Heart right ventricle (tissue), 16 donors: Measurements from ENCODE around the gene PDXK. TPM values are rescaled to one million over a fixed set of nuclear protein-coding genes. Genes with fewer than 3 reads are reported as not detected.

Source experiments
- ATAC-seq, 8 donors: fragments of 200-7000 bp; cut with Tn5 transposase; one replicate each; pipeline ENCODE4 v1.9.1; 2020; ENCODE audit warnings: mild to moderate bottlenecking in 8 of 8, moderate library complexity in 8 of 8, moderate number of reproducible peaks in 1 of 8
- DNase-seq, 2 donors: peaks; one replicate each; pipeline ENCODE4 v3.0.0-alpha.2; 2020
- H3K27ac ChIP-seq, 10 donors: fragments of 200-600 bp; sonication (generic) in 2 of 10; one replicate each; pipeline versions ENCODE4 v1.5.0 to v1.8.0; 2020 to 2022; ENCODE audit warnings: mild to moderate bottlenecking in 3 of 10
- H3K27me3 ChIP-seq, 7 donors: fragments of 200-600 bp; one replicate each; pipeline ENCODE4 v1.8.0; 2021 to 2022; ENCODE audit warnings: mild to moderate bottlenecking in 2 of 7
- H3K36me3 ChIP-seq, 9 donors: fragments of 200-600 bp; sonication (generic) in 1 of 9; one replicate each; pipeline versions ENCODE4 v1.5.0 to v1.8.0; 2020 to 2022; ENCODE audit warnings: mild to moderate bottlenecking in 2 of 9
- H3K4me1 ChIP-seq, 9 donors: fragments of 200-600 bp; sonication (generic) in 1 of 9; one replicate each; pipeline versions ENCODE4 v1.5.0 to v1.8.0; 2020 to 2022; ENCODE audit warnings: mild to moderate bottlenecking in 4 of 9
- H3K4me3 ChIP-seq, 10 donors: fragments of 200-600 bp; sonication (generic) in 2 of 10; one replicate each; pipeline versions ENCODE4 v1.5.0 to v1.8.0; 2020 to 2022; ENCODE audit warnings: mild to moderate bottlenecking in 7 of 10, moderate library complexity in 2 of 10
- H3K9me3 ChIP-seq, 11 donors: fragments of 200-600 bp in 10 of 11; sonication (generic) in 2 of 11; one replicate each; pipeline versions ENCODE4 v1.5.0 to v1.8.0; 2013 to 2022; ENCODE audit warnings: mild to moderate bottlenecking in 2 of 11, control low read depth in 1 of 11, moderate library complexity in 1 of 11
- CTCF ChIP-seq, 9 donors: fragments of 200-600 bp; sonication (generic) in 2 of 9; IDR thresholded peaks; one replicate each; pipeline versions ENCODE4 v1.5.0 to v1.8.0; 2021 to 2022; ENCODE audit warnings: antibody characterized with exemption in 9 of 9, mild to moderate bottlenecking in 5 of 9, moderate library complexity in 1 of 9
- WGBS, 2 donors: extraction: QIAGEN DNeasy Blood & Tissue Kit; methylation state at CpG; one replicate each; pipeline ENCODE4 v1.1.7; 2013; ENCODE audit warnings: inconsistent platforms in 1 of 2; 5-methylcytosine and 5-hydroxymethylcytosine counted together
- intact Hi-C, 10 donors: fragments of 100-400 bp; cut with DNase I; formaldehyde crosslinking; loops; one replicate each; pipeline versions ENCODE4 v1.11.1 to v1.14.2; 2022
- polyA plus RNA-seq, 2 donors: library from polyadenylated mRNA; stranded (reverse); fragments of 200-250 nt; gene quantifications; one replicate each; pipeline ENCODE4 v1.2.3, GENCODE V29; 2013
- total RNA-seq, 10 donors: library from RNA; stranded (reverse); fragmentation: NEBNext Ultra II Directional in 3 of 10; extraction: Animal tissue kit (Norgen Biotek cat#: 25700) in 3 of 10; gene quantifications; one replicate each; pipeline versions ENCODE4 v1.2.1 to v1.2.4, GENCODE V29; 2021 to 2023
- donor health status: Arrhythmogenic right ventricular cardiomyopathy.
- donor health status: ischemic (EF 13 %, LVEDD 7.1; RV severe dilation, severe dysfunction).
- donor health status: healthy with polysubstance abuse.
- donor health status: DM: no; HTN: yes; CAD: no.
- donor health status: DM: no; HTN: no; CAD: no.
- donor health status: ischemic (EF 25% LVEDD 6.9; RV normal size, moderate dysfunction).
- donor health status: ischemic (EF 25% LVEDD 5.7; RV mildly dilated, moderate dysfunction).
- donor health status: healthy.
- donor health status: DM: yes; HTN: yes; CAD: no.
- donor health status: Ischemic cardiomyopathy.
- donor health status: ischemic (EF 35%, LVEDD 5.7; RV mildly dilated, moderate dysfunction).
- donor health status: nonischemic (EF 11% LVEDD 7.7; RV severe dilation, severe dysfunction).
- donor health status: DM: yes; HTN: yes; CAD: no.
- donor health status: PGD.
- donor health status: ischemic (EF 29% LVEDD 5.4; RV normal size, mild dysfunction).
- donor health status: nonischemic (EF 23%, LVEDD 6.1; RV moderate dilation, normal function).

The PDXK gene
- total and polyA plus RNA-seq, 12 donors: 47.8 to 102 (median 73.0) TPM

- no peaks in the 10 kb centered on the region for H3K9me3 ChIP-seq
- no peak for DNase-seq
- intact Hi-C loops: loop anchor here in 1 of 10 donors (10.0 kb wide), 1 partner anchor 58 kb away; no protein-coding TSS in a partner anchor
- peak in 1 of 8 donors; percentile 26 for ATAC-seq
- no peak for TF ChIP-seq CTCF (IDR thresholded peaks at IDR 0.05)
- WGBS, 2 donors: 88 to 91% methylated on average over 21 of the region's 21 CpGs
- peaks cover 0 to 100% (median 83%) of the 10 kb centered on the region in 9 donors for H3K36me3 ChIP-seq
- peaks cover 0 to 21% (median 0%) of the 10 kb centered on the region in 9 donors for H3K4me1 ChIP-seq
- no peaks in the 10 kb centered on the region for H3K27me3 ChIP-seq
- H3K27ac ChIP-seq: peak overlapping the region in 1 of 10 donors; percentile 52
- no peak overlapping the region for H3K4me3 ChIP-seq
Observed at GRCh38 chr21:43686811-43687565, 31.9 kb upstream of the PDXK start.

- peaks cover 0 to 21% (median 0%) of the 10 kb centered on the region in 9 donors for H3K4me1 ChIP-seq
- peak in 6 of 8 donors; percentile 20 to 47 (median 43) for ATAC-seq
- peak in 1 of 2 donors; percentile 22 for DNase-seq
- H3K27me3 ChIP-seq: no peaks in the 10 kb centered on the region
- 67 to 70% methylated on average over 27 of the region's 27 CpGs for WGBS, 2 donors
- H3K27ac ChIP-seq: peak overlapping the region in 4 of 10 donors; percentile 1 to 52 (median 26)
- no peak overlapping the region for H3K4me3 ChIP-seq
- H3K9me3 ChIP-seq: no peaks in the 10 kb centered on the region
- H3K36me3 ChIP-seq: peaks cover 0 to 100% (median 85%) of the 10 kb centered on the region in 9 donors
- no peak for TF ChIP-seq CTCF (IDR thresholded peaks at IDR 0.05)
- intact Hi-C loops: loop anchor here in 1 of 10 donors (10.0 kb wide), 1 partner anchor 57 kb away; no protein-coding TSS in a partner anchor
Observed at GRCh38 chr21:43687566-43688399, 31.1 kb upstream of the PDXK start.

GRCh38 chr21:43688906-43689305, 30.0 kb upstream of the PDXK start:
- WGBS, 2 donors: 93 to 97% methylated on average over 12 of the region's 12 CpGs

More at GRCh38 chr21:43688906-43689305, 30.0 kb upstream of the PDXK start:
- H3K27me3 ChIP-seq: no peaks in the 10 kb centered on the region
- no peak for TF ChIP-seq CTCF (IDR thresholded peaks at IDR 0.05)
- peaks cover 0 to 100% (median 82%) of the 10 kb centered on the region in 9 donors for H3K36me3 ChIP-seq
- no peak overlapping the region for H3K27ac ChIP-seq
- no peaks in the 10 kb centered on the region for H3K9me3 ChIP-seq
- H3K4me1 ChIP-seq: peaks cover 0 to 21% (median 0%) of the 10 kb centered on the region in 9 donors
- intact Hi-C loops: loop anchor here in 1 of 10 donors (10.0 kb wide), 1 partner anchor 56 kb away; no protein-coding TSS in a partner anchor
- ATAC-seq (no peak), DNase-seq (no peak)
- H3K4me3 ChIP-seq: no peak overlapping the region
